Dermis blood vessel endothelial cell (primary cell): ENCODE measurements around the gene HMGN2. TPM values are rescaled to one million over a fixed set of nuclear protein-coding genes. Genes with fewer than 3 reads are reported as not detected.

ENCODE experiments used
- DNase-seq: peaks from one replicate; pipeline ENCODE4 v3.0.0; 2010
- total RNA-seq: library from RNA; depleted of rRNA; stranded (reverse); fragments of >200 nt; gene quantifications from 2 replicates; pipeline ENCODE4 v1.2.3, GENCODE V29; 2014

Gene HMGN2
- total RNA-seq: 99.9 and 301 TPM in 2 replicates

GRCh38 chr1:26472320-26472900 is at the start of gene HMGN2:
HMGN2 (plus strand) TSS chr1:26472440; CDS start chr1:26472613, 173 bp downstream.
- peak; percentile 85 for DNase-seq

- no peak for DNase-seq
Observed at GRCh38 chr1:26429721-26430120, 42.5 kb upstream of the HMGN2 start.

- DNase-seq: peak; percentile 99
Observed at GRCh38 chr1:26431979-26432695, 40.1 kb upstream of the HMGN2 start, which contains the start of gene DHDDS. DHDDS (plus strand) TSS chr1:26432321; CDS start chr1:26432946, 625 bp downstream.

- DNase-seq: no peak
Observed at GRCh38 chr1:26432793-26433192, 39.4 kb upstream of the HMGN2 start.

GRCh38 chr1:26434161-26434752 is 38.0 kb upstream of the HMGN2 start:
- no peak for DNase-seq

- DNase-seq: no peak
Observed at GRCh38 chr1:26438041-26438440, 34.2 kb upstream of the HMGN2 start.

- DNase-seq: no peak
Observed at GRCh38 chr1:26440259-26440658, 32.0 kb upstream of the HMGN2 start.

GRCh38 chr1:26449868-26450267 is 22.4 kb upstream of the HMGN2 start:
- DNase-seq: no peak

GRCh38 chr1:26450908-26451307 is 21.3 kb upstream of the HMGN2 start:
- DNase-seq: no peak

GRCh38 chr1:26452459-26453183 is 19.6 kb upstream of the HMGN2 start:
- DNase-seq: no peak

- DNase-seq: no peak
Observed at GRCh38 chr1:26459148-26459547, 13.1 kb upstream of the HMGN2 start.

- DNase-seq: no peak
Observed at GRCh38 chr1:26459573-26460031, 12.6 kb upstream of the HMGN2 start.

GRCh38 chr1:26468911-26469310 is 3.3 kb upstream of the HMGN2 start:
- no peak for DNase-seq

GRCh38 chr1:26469558-26469957 is 2.7 kb upstream of the HMGN2 start:
- no peak for DNase-seq

GRCh38 chr1:26470878-26471497 is 1.3 kb upstream of the HMGN2 start:
- DNase-seq: no peak

- peak; percentile 59 for DNase-seq
Observed at GRCh38 chr1:26471498-26472319, 531 bp upstream of the HMGN2 start.

GRCh38 chr1:26472901-26473845 is 933 bp downstream of the HMGN2 start:
- DNase-seq: peak; percentile 97

- DNase-seq: no peak
Observed at GRCh38 chr1:26474818-26475217, 2.6 kb downstream of the HMGN2 start.

- DNase-seq: no peak
Observed at GRCh38 chr1:26475989-26476388, 3.7 kb downstream of the HMGN2 start.

GRCh38 chr1:26476958-26477357 is 4.7 kb downstream of the HMGN2 start:
- no peak for DNase-seq
